Sigmoid colon (tissue), 7 donors: ENCODE measurements around the gene THBS2. TPM values are rescaled to one million over a fixed set of nuclear protein-coding genes. Genes with fewer than 3 reads are reported as not detected.

Source experiments
- DNase-seq: peaks from one replicate; pipeline ENCODE4 v3.0.0-alpha.2; 2019
- H3K27ac ChIP-seq, 4 donors: fragments of 200-600 bp; sonication (generic); one replicate each; pipeline ENCODE4 v1.5.1; 2016 to 2019; ENCODE audit warnings: mild to moderate bottlenecking in 1 of 4
- H3K27me3 ChIP-seq, 3 donors: fragments of 200-600 bp; sonication (generic); one replicate each; pipeline ENCODE4 v1.5.1; 2019; ENCODE audit warnings: mild to moderate bottlenecking in 1 of 3
- H3K36me3 ChIP-seq, 4 donors: fragments of 200-600 bp; sonication (generic); one replicate each; pipeline ENCODE4 v1.5.1; 2016 to 2019
- H3K4me1 ChIP-seq, 4 donors: fragments of 200-600 bp; sonication (generic); one replicate each; pipeline ENCODE4 v1.5.1; 2017 to 2019
- H3K4me3 ChIP-seq, 4 donors: fragments of 200-600 bp; sonication (generic); one replicate each; pipeline ENCODE4 v1.5.1; 2017 to 2019; ENCODE audit warnings: mild to moderate bottlenecking in 2 of 4, moderate library complexity in 1 of 4
- H3K9me3 ChIP-seq, 4 donors: fragments of 200-600 bp in 3 of 4; sonication (generic) in 3 of 4; one replicate each; pipeline versions ENCODE4 v1.5.1 to v1.6.1; 2013 to 2019
- EP300 ChIP-seq, 4 donors: sonication (generic); formaldehyde crosslinking; IDR thresholded peaks; one replicate each; pipeline ENCODE4 v1.6.1; 2017; ENCODE audit warnings: antibody characterized with exemption in 4 of 4
- POLR2A ChIP-seq, 2 donors: fragments of 450-650 bp; IDR thresholded peaks; one replicate each; pipeline ENCODE4 v1.6.1; 2016; ENCODE audit warnings: antibody characterized with exemption in 2 of 2, mild to moderate bottlenecking in 2 of 2, moderate library complexity in 2 of 2
- POLR2AphosphoS5 ChIP-seq, 4 donors: sonication (generic); formaldehyde crosslinking; IDR thresholded peaks; one replicate each; pipeline ENCODE4 v1.6.1; 2017; ENCODE audit warnings: antibody characterized with exemption in 4 of 4
- WGBS, 2 donors: extraction: QIAGEN DNeasy Blood & Tissue Kit; methylation state at CpG; one replicate each; pipeline ENCODE4 v1.1.7; 2013; 5-methylcytosine and 5-hydroxymethylcytosine counted together
- intact Hi-C: fragments of 100-400 bp; cut with DNase I; formaldehyde crosslinking; loops from one replicate; pipeline ENCODE4 v1.15.1; 2023
- polyA plus RNA-seq, 3 donors: library from polyadenylated mRNA; stranded (reverse); fragments of 200-250 nt; gene quantifications; one replicate each; pipeline ENCODE4 v1.2.3, GENCODE V29; 2013
- total RNA-seq, 4 donors: library from RNA; depleted of rRNA; stranded (reverse); fragments of >200 nt; gene quantifications; one replicate each; pipeline ENCODE4 v1.1.0, GENCODE V29; 2016
- TF ChIP-seq, protein P1 (sequence below), 4 experiments: fragments of 450-650 bp in 3 of 4; fragments of 200-600 bp in 1 of 4; IDR thresholded peaks; one replicate each; pipeline ENCODE4 v1.5.1; 2016 to 2019; ENCODE audit warnings: antibody characterized with exemption in 4 of 4, mild to moderate bottlenecking in 3 of 4, moderate library complexity in 2 of 4
- donor health status: healthy with polysubstance abuse.
- donor health status: Bipolar disorder and iron deficiency.
- donor health status: healthy.

THBS2 gene
- total and polyA plus RNA-seq, 7 donors, result 1.7 to 59.0 (median 37.6) TPM

DNA sequence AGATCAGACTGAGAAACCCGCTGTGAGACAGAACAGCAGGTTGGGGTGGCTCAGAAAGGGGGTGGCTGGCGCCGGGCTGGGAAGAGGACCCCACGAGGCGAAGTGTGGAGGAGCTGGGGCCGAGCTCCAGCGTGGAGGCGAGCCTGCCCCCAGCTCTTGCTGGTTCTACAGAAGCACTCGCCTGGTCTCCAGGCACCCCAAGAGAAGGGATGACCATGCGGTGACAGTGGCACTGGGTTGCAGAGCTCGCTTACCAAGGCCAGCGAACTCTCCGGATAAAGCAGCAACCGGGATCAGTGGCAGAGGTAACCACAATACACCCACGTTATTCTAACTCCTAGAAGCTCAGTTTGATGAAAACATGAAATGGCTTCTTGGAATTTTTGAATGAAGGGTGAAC lies 26.5 kb downstream of the THBS2 start:
- TF ChIP-seq, protein P1, sequence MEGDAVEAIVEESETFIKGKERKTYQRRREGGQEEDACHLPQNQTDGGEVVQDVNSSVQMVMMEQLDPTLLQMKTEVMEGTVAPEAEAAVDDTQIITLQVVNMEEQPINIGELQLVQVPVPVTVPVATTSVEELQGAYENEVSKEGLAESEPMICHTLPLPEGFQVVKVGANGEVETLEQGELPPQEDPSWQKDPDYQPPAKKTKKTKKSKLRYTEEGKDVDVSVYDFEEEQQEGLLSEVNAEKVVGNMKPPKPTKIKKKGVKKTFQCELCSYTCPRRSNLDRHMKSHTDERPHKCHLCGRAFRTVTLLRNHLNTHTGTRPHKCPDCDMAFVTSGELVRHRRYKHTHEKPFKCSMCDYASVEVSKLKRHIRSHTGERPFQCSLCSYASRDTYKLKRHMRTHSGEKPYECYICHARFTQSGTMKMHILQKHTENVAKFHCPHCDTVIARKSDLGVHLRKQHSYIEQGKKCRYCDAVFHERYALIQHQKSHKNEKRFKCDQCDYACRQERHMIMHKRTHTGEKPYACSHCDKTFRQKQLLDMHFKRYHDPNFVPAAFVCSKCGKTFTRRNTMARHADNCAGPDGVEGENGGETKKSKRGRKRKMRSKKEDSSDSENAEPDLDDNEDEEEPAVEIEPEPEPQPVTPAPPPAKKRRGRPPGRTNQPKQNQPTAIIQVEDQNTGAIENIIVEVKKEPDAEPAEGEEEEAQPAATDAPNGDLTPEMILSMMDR (IDR thresholded peaks at IDR 0.05), result no peak
- TF ChIP-seq POLR2AphosphoS5 (IDR thresholded peaks at IDR 0.05) (no peak), EP300 (IDR thresholded peaks at IDR 0.05) (no peak), POLR2A (IDR thresholded peaks at IDR 0.05) (no peak)
- no peaks in the 10 kb centered on the region for H3K9me3 ChIP-seq
- WGBS, 2 donors, result 92 to 95% methylated on average over 15 of the region's 15 CpGs
- DNase-seq, result peak; percentile 57
- intact Hi-C loops, result no loop called here
- peaks cover 0 to 14% (median 0%) of the 10 kb centered on the region in 4 donors for H3K4me1 ChIP-seq
- H3K4me3 ChIP-seq, result no peak overlapping the region
- H3K27ac ChIP-seq, result no peak overlapping the region
- H3K36me3 ChIP-seq, result peaks cover 0 to 47% (median 0%) of the 10 kb centered on the region in 4 donors
- no peaks in the 10 kb centered on the region for H3K27me3 ChIP-seq

DNA sequence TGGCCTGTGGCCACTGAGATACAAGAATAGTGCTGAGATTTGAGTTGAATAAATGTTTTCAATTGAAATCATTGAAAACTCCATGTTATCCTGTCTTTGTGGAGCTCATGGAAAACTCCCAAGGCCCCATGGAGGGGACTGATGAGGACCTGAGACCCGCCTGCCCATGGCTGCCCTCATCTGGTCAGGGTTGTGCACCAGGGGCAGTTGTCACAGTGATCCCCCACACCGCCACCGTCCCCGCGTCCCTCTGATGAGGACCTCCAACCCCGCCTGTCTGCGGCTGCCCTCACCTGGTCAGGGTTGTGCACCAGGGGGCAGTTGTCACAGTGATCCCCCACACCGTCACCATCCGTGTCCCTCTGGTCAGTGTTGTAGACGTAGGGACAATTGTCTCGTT lies 27.8 kb downstream of the THBS2 start:
- DNase-seq, result peak; percentile 67
- Histone ChIP-seq H3K27ac (no peak overlapping the region), H3K27me3 (no peaks in the 10 kb centered on the region), H3K36me3 (peaks cover 0 to 54% (median 2%) of the 10 kb centered on the region in 4 donors), H3K4me1 (peaks cover 0 to 14% (median 0%) of the 10 kb centered on the region in 4 donors), H3K9me3 (no peaks in the 10 kb centered on the region), H3K4me3 (no peak overlapping the region)
- 91% methylated on average over 11 of the region's 11 CpGs for WGBS, 2 donors
- intact Hi-C loops, result no loop called here
- TF ChIP-seq POLR2A (IDR thresholded peaks at IDR 0.05) (no peak), EP300 (IDR thresholded peaks at IDR 0.05) (no peak), POLR2AphosphoS5 (IDR thresholded peaks at IDR 0.05) (no peak)
- TF ChIP-seq, protein P1 (IDR thresholded peaks at IDR 0.05), result no peak

DNA sequence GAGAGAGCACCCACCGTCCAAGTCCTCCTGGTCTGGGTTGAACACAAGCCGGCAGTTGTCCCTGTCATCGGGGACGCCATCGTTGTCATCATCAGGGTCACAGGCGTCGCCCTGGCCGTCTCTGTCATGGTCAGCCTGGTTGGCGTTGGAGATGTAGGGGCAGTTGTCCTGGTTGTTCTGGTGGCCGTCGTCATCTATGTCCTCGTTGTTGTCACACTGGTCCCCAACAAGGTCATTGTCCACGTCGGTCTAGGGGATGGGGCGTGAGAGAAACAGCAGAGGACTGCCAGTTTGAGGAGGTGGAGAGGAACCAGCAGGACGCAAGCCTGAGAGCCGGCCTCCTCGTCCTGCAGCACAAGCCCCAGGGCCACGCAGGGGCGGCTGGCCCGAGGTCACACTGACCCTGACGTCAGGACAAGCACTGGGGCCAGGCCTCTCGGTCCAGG lies 28.5 kb downstream of the THBS2 start:
- Histone ChIP-seq H3K27ac (peak overlapping the region in 2 of 4 donors; percentile 12 to 13), H3K4me3 (no peak overlapping the region), H3K9me3 (no peaks in the 10 kb centered on the region), H3K36me3 (peaks cover 0 to 60% (median 2%) of the 10 kb centered on the region in 4 donors), H3K4me1 (peaks cover 0 to 9% (median 0%) of the 10 kb centered on the region in 4 donors), H3K27me3 (no peaks in the 10 kb centered on the region)
- WGBS, 2 donors, result 90 to 96% methylated on average over 23 of the region's 23 CpGs
- no peak for TF ChIP-seq POLR2A (IDR thresholded peaks at IDR 0.05)
- no peak for TF ChIP-seq EP300 (IDR thresholded peaks at IDR 0.05)
- TF ChIP-seq POLR2AphosphoS5 (IDR thresholded peaks at IDR 0.05), result no peak
- TF ChIP-seq, protein P1 (IDR thresholded peaks at IDR 0.05), result no peak
- intact Hi-C loops, result no loop called here
- peak; percentile 50 for DNase-seq

DNA sequence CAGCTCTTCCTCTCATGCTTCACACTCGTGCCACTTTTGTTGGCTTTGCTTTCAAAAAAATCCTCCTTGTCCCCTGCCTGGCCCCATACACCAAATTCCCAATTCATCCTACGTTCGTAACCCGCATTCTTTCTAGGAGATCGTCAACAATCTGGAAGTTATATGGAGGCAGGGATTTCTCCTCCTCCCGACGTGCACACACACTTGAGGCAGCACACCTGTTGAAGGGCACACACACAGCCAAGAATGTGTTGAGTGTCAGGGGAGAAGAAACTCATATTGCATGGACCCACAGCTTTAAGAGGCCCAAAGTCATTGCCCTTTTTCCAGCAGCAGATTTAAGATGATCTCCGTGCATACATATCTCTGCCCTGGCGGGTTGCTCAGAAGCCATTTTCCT lies 28.9 kb downstream of the THBS2 start:
- intact Hi-C loops, result no loop called here
- peaks cover 0 to 6% (median 0%) of the 10 kb centered on the region in 4 donors for H3K4me1 ChIP-seq
- H3K27ac ChIP-seq, result peak overlapping the region in 2 of 4 donors; percentile 43 to 44
- H3K9me3 ChIP-seq, result no peaks in the 10 kb centered on the region
- TF ChIP-seq POLR2AphosphoS5 (IDR thresholded peaks at IDR 0.05) (peak in 1 of 4 donors; percentile 26), EP300 (IDR thresholded peaks at IDR 0.05) (no peak), POLR2A (IDR thresholded peaks at IDR 0.05) (no peak)
- TF ChIP-seq, protein P1 (IDR thresholded peaks at IDR 0.05), result no peak
- no peaks in the 10 kb centered on the region for H3K27me3 ChIP-seq
- 84 to 89% methylated on average over 9 of the region's 9 CpGs for WGBS, 2 donors
- H3K4me3 ChIP-seq, result no peak overlapping the region
- H3K36me3 ChIP-seq, result peaks cover 0 to 64% (median 2%) of the 10 kb centered on the region in 4 donors
- DNase-seq, result peak; percentile 59
